GM18520 (cell line): ENCODE measurements around the gene ANKRD12.
"Not testable (repeated sequence)": the region's sequence is repeated elsewhere in the genome, so short reads cannot be mapped to it uniquely, and the experiment has no call there.

ENCODE experiments used
- ATAC-seq: cut with Tn5 transposase; IDR thresholded peaks from one replicate; pipeline ENCODE4 v1.9.1; 2021; ENCODE audit not compliant: unreplicated experiment

ANKRD12 gene

GRCh38 chr18:9140381-9140780 lies 3.8 kb downstream of the ANKRD12 start:
- ATAC-seq, result no peak

DNA sequence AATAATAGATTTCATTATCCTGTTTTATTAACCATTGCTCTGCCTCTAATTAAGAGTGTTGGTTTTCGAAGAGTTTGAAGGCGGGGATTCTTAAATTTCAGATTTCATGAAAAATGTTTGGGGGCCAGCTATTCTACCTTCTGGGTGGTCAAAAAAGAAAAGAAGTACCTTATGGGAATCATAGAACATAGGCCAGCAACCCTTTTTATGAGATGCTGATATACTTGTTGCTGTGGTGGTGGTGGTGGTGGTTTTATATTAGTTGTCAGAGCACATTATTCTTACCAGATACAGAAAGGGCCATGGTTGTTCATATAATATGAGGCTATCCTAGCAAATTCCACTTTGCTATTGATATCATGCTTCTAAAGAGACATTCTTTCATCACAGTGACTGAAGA lies 4.4 kb downstream of the ANKRD12 start:
- ATAC-seq, result no peak

GRCh38 chr18:9146224-9146623 lies 9.6 kb downstream of the ANKRD12 start:
- no peak for ATAC-seq

DNA sequence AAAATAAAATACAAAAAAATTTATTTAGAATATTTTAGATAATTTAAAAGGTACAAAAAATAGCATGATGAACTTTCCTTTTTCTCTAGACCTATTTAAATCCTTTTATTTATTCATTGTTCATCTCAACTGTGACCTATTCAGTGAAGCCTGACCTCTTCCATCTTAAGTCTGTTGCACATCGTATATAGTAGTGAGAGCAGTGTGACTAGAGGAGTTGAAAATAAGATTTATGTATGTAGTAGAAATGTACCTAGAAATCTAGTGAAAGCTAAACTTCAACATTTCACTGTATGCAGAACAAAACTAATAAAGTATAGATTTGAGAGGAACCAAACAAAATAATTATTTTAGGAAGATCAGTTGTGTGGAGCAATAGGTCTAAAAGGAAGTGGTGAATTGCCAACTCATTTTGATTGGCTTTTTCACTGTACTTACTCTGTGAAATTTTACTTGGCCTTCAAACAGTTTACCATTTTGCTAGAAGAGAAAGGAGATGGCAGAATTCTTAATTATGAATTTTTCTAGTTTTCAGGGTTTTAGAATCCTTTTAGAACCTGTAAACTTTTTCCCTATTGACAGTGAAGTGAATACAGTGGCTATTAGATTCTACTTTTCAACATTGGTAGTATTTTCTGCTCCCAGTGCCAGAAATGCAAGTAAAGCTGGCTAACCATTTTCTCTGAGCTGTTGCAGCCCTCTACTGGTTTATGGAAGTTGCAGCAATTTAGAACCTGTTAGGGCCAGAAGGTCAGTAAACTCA lies 11.0 kb downstream of the ANKRD12 start:
- no peak for ATAC-seq

- no peak for ATAC-seq
Observed at GRCh38 chr18:9148203-9148552, 11.6 kb downstream of the ANKRD12 start.

DNA sequence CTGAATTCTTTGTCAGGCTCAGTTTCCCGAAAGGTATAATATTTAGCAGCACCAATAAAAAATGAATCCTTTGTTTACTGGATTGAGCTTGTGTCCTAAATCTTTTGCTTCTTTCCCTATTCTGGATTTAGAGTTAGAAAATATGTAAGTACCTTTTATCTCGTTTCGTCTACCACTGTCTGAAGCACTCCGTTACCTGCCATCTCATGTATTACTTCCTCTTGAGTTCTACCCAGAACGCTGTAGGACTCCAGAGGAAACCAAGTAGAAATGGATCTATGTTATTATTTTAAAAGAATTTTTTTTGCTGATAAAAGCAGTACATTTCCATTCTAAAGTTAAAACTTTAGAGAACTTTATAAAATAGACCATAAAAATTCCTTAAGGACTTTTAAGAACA lies 13.5 kb downstream of the ANKRD12 start:
- no peak for ATAC-seq

DNA sequence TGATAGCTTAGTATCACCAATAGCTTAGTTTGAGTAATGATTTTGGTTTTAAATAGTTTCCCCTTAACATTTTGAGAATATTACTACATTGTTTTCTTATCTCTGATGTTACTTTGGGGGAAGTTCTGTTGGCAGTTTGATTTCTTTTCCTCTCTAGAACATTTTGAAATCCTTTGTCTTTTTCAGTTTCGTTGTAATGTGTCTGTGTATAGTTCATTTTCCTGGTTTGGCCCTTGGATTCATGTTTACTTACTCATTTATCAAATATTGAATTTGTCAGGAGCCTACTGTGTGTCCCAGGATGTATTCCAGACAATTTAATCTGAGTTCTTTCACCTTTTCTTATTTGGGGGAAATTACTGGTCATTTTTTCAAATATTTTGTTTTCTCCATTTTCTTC lies 16.7 kb downstream of the ANKRD12 start:
- no peak for ATAC-seq

- ATAC-seq, result no peak
Observed at GRCh38 chr18:9156604-9157249, 20.1 kb downstream of the ANKRD12 start.

DNA sequence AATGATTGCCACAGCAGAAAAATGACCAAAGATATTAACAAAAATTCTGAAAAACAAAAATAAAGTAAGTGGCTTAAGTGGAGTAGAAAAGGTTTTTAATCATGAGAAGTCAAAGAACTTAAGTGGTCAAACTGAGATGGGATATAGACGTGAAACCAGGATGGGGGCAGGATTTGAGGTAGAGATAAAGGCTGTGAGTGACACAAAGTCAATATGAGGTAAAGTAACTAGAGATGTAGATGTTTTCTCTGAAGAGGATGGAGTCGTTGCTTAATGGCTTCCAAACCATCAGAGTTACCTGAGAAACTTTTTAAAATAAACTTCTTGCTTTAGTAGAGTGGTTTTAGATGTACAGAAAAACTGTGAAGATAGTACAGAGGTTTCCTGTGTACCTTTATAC lies 21.2 kb downstream of the ANKRD12 start:
- ATAC-seq, result no peak

DNA sequence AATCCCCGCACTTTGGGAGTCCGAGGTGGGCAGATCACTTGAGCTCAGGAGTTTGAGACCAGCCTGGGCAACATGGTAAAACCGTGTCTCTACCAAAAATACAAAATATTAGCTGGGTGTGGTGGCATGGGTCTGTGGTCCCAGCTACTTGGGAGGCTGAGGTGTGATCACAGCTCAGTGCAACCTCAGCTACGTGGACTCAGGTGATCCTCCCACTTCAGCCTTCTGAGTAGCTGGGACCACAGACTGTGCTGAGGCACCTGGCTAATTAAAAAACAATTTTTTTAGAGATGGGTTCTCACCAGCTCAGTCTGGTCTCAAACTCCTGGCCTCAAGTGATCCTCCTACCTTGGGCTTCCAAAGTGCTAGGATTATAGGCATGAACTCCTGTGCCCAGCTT lies 23.4 kb downstream of the ANKRD12 start:
- no peak for ATAC-seq

DNA sequence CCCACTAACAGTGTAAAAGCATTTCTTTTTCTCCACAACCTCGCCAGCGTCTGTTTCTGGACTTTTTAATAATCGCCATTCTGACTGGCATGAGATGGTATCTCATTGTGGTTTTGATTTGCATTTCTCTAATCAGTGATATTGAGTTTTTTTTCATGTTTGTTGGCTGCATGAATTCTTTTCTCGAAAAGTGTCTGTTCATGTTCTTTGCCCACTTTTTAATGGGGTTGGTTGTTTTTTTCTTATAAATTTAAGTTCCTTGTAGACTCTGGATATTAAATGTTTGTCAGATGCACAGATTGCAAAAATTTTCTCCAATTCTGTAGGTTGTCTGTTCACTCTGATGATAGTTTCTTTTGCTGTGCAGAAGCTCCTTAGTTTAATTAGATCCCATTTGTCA lies 26.1 kb downstream of the ANKRD12 start:
- ATAC-seq, result not testable (repeated sequence)

- ATAC-seq, result not testable (repeated sequence)
Observed at GRCh38 chr18:9164149-9164548, 27.6 kb downstream of the ANKRD12 start.

DNA sequence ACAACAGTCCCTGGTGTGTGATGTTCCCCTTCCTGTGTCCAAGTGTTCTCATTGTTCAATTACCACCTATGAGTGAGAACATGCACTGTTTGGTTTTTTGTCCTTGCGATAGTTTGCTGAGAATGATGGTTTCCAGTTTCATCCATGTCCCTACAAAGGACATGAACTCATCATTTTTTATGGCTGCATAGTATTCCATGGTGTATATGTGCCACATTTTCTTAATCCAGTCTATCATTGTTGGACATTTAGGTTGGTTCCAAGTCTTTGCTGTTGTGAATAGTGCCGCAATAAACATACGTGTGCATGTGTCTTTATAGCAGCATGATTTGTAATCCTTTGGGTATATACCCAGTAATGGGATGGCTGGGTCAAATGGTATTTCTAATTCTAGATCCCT lies 29.3 kb downstream of the ANKRD12 start:
- not testable (repeated sequence) for ATAC-seq

DNA sequence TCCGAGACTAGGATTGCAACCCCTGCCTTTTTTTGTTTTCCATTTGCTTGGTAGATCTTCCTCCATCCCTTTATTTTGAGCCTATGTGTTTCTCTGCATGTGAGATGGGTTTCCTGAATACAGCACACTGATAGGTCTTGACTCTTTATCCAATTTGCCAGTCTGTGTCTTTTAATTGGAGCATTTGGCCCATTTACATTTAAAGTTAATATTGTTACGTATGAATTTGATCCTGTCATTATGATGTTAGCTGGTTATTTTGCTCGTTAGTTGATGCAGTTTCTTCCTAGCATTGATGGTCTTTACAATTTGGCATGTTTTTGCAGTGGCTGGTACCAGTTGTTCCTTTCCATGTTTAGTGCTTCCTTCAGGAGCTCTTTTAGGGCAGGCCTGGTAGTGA lies 32.9 kb downstream of the ANKRD12 start:
- not testable (repeated sequence) for ATAC-seq

DNA sequence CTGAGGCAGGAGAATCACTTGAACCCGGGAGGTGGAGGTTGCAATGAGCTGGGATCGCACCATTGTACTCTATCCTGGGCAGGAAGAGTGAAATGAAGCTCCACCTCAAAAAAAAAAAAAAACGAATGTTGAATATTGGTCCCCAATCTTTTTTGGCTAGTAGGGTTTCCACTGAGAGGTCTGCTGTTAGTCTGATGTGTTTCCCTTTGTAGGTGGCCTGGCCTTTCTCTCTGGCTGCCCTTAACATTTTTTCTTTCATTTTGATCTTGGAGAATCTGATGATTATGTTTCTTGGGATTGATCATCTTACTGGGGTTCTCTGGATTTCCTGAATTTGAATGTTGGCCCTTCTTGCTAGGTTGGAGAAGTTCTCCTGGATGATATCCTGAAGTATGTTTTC lies 35.3 kb downstream of the ANKRD12 start:
- ATAC-seq, result not testable (repeated sequence)

GRCh38 chr18:9172506-9173127 lies 36.0 kb downstream of the ANKRD12 start:
- ATAC-seq, result no peak

DNA sequence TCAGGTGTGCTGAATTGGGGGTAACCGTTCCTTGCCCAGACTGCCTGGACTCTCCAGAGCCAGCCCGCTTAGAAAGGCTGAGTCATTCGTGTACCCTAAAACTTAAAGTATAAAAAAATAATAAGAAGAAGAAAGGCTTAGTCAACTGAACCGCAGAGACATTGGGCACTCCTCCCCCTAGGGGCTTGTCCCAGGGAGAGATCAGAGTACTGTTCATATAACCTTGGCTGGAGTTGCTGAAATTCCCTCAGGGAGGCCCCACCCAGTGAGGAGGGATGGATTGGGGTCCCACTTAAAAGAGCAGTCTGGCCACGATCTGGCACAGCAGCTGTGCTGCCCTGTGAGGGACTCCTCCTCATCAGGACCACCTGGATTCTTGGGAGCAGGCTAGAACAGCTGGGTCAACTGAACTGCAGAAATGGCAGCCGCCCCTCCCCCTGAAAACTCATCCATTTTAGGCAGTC lies 37.2 kb downstream of the ANKRD12 start:
- no peak for ATAC-seq

DNA sequence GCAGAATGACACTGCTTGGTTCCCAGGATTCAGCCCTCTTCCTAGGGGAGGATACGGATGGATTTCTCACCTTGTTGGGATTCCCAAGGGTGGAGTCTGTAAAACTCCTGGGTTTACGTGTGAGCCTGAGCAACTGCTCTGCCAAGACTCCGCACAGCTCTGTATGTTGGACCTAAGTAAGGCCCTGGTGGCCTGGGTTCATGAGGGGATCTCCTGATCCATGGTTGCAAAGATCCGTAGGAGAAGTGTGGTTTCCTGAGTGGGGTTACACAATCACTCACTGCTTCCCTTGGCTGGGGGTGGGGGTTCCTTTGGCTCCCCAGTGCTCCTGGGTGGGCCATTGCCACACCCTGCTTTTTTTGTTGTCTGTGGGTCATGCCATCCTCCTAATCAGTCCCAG lies 37.7 kb downstream of the ANKRD12 start:
- ATAC-seq, result no peak

DNA sequence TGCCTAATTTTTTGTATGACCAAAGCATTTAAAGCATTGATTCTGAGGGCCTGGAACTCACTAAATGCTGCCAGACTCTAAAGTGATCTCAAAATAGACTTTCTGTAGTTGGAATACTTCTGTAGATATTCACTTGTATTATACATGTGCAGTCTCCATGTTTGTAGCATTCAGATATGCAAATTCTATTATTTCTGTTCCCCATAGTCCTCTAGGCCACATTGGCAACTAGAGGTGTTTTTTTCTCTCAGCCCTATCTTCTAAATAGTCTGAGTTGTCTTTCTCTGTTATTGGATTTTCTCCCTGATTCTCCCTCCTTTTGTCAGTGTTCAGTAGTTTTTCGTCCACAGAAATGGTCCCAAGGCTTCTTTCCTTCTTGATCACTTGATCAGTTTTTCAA lies 38.5 kb downstream of the ANKRD12 start:
- no peak for ATAC-seq

DNA sequence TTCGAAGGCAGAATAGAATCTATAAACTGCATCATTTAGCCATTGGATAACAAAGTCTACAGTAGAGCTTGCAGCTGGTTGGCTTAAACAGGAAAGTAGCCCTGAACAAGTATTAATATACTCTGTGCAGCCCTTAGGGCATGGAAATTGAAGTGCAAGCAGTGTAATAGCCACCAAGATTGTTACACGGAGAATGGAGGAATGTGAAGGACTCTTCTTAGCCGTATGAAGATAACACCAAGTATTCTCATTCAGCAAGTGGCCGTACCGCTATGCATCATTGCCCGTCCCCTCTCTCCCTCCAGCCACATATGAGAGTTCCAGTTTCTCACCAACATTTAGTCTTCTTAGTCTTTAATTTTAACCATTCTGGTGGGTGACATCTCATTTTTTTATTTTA lies 40.5 kb downstream of the ANKRD12 start:
- no peak for ATAC-seq

GRCh38 chr18:9177466-9177865 lies 40.9 kb downstream of the ANKRD12 start:
- ATAC-seq, result no peak

DNA sequence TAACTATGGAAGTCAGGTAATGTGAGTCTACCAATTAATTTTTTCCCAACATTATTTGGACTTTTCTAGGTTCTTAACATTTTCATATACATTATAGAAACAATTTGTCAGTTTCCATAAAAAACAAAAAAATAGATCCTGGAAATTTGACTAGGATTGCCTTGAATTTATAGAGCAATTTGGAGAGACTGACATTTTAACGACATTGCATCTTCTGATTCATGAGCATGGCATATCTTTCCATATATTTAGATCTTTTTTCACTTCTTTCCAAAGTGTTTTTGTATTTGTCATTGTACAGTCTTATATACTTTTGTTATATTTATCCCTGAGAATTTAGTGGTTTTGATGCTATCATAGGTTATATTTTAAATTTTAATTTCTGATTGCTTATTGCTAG lies 42.0 kb downstream of the ANKRD12 start:
- no peak for ATAC-seq
